Activated CD4-positive, alpha-beta T cell treated with anti-CD3 and anti-CD28 coated beads for 48 hours (primary cell): ENCODE results near the gene NNAT.
"Not testable (repeated sequence)": the region's sequence is repeated elsewhere in the genome, so short reads cannot be mapped to it uniquely, and the experiment has no call there.

Experiments
- DNase-seq: peaks from one replicate; pipeline ENCODE4 v3.0.0-alpha.2; 2020

NNAT gene, protein sequence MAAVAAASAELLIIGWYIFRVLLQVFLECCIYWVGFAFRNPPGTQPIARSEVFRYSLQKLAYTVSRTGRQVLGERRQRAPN

DNA sequence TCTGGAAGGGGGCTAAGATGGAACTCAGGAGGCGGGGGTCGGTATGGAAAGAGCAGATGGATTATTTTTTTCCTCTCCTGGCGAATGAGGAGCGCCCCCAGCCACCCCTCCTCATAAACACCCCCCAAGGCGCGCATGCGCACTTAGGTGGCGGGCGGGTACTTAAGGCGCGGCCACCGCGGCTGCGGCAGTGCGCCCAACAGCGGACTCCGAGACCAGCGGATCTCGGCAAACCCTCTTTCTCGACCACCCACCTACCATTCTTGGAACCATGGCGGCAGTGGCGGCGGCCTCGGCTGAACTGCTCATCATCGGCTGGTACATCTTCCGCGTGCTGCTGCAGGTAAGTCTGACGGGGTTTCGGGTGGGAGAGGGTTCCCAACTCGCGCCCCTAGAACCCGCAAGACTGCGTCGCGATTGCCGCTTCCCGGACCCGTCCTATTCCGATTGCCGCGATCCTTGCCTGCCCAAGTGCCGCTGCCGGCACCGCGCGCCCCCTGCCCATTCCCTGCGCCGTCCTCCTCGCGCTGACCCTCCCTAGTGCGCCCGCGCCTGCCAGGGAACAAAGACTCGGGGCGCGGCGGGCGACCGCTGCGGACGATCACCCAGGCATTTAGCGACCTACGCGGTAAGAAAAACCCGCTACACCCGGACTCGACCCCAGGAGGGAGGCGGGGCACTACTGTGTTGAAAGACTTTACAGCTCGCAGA, at the start of gene NNAT:
Gene NNAT, plus strand, starts transcription at position 190 of the 711 bp plus-strand sequence. Its CDS starts 82 bp downstream, at position 272.
- no peak for DNase-seq

DNA sequence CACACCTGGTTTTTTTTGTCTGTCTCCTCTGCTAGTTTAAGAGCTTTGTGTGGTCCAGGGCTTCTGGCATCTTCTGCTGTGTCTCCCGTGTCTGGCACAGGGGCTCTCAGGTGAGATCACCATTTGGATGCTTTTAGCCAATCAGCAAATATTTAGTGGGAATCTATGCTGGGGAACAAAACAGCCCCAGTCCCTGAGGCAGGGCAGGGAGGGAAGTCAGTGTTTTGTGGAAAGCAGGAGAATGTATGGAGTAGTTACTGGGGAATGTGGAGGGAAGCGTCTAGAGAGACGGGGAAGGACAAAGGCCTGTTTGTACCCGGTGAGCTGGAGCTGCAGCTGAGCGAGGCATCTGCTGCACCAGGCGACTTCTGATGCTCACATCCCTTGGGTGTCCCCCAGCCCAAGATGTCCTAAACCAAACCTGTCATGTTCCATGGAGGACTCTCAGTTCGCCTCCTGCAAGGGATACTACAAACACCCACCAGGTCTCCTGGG, 49.3 kb upstream of the NNAT start:
- DNase-seq = no peak

DNA sequence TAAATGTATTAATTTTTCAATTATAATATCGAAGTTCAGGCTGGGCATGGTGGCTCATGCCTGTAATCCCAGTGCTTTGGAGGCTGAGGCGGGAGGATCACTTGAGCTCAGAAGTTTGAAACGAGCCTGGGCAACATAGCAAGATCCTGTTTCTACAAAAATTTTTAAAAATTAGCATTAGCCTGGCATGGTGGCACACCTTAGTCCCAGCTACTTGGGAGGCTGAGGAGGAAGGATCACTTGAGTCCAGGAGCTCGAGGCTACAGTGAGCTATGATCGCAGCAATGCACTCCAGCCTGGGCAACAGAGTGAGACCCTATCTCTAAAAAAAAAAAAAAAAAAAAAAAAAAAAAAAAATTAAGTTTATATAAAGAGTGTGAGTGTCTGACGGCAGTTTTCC, 48.6 kb upstream of the NNAT start:
- not testable (repeated sequence) for DNase-seq

DNA sequence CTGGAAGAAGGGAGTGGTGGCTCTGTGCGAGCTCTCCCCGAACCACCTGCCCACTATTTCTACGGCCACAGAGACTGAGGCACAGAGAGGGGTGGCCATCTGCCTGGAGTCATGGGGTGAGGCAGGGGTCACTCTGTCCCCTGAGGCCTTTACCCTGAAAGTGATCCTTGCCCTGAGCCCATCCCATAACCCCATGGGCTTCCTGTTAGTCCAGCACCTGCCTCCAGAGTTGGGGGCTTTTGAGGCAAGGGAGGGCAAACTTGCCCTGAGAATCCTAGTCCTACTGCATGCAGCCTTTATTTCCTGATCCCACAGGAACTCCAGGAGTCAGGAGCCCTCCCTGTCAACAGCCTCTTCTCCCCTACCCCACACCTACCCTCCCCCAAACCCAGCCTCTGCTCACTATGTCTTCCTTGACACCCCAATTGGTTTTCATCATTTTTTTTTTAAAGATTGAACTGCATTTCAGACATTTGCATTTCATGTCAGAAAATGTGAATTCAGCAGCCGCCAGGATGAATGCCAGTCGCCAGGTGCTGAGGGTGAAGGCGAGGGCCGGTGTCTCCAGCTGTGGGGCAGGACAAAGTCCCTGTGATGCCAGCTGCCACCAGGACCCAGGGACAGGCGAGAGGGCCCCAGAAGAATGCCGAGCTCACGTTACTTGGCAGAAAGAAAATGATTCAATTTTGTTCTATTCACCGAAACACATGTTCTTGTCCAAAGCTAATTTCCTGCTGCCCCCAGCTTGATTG, 47.6 kb upstream of the NNAT start:
- no peak for DNase-seq

DNA sequence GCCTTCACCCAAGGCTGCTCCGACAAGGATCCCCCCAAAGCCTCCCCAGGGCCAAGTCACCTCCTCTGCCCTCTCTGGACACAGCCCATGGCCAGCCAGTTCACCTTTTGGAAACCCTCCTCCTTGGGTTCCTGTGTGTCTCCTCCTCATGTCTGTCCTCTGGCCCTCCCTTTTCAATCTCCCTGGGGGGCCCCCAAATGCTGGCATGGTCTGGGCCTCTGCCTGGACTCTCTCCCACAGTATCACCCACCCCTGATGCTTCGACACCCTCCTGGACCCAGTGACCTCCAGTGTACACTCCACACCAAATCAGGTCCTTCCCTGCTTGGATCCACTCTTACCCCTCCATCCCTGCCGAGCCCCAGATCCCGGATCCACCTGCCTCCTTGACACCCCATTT, 46.7 kb upstream of the NNAT start:
- no peak for DNase-seq

DNA sequence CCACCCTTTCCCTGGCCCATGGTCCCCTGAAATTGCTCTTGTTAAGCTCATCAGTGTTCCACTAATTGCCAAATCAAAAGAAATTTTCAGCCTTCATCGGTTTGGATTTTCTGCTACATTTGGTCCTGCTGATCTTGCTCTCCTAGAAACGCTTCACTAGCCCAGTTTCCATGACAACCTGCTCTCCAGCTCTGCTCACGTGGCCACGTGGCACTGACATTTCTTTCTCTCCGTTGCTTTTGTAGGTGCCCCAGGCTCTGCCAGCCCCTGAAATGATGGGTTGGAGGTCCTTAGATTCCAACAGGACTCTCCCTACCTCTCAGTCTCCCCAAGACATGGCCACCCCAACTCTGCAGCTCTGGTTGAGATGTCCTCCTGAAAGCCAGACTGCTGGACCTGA, 45.8 kb upstream of the NNAT start:
- DNase-seq = no peak

DNA sequence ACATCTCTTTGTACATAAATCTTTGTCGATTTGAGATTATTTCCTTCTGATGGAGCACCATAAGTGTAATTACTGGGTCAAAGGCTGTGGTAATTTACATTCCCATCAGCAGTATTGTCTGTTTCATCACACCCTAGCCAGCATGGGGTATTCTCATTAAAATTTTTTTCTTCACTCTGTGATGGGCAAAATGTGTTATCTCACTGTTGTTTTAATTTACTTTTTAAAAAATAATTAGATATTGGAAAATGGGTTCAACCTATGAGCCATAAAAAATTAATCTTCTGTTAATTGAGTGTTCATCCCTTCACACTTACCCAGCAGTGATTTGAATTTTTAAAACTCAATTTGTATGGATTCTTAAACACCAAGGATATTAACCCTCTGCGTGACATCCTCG, 44.0 kb upstream of the NNAT start:
- DNase-seq = no peak

DNA sequence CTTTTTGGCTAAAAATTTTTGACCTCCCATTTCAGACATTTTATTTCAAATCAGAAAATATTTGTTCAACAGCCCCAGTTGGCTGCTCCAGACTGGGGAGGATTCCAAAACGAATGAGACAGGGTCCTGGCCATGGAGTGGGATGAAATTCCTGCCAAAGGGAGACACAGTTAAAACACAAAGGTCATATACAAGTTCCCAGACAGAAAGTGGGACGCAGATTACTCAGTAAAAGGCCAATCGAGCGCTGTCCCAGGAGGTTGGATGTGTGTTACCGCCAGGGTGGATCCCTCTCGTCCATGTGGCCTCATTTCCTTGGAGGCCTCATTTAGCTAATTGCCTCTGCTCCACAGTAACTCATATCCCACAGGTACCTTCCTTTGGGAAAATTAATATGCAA, 41.8 kb upstream of the NNAT start:
- no peak for DNase-seq

DNA sequence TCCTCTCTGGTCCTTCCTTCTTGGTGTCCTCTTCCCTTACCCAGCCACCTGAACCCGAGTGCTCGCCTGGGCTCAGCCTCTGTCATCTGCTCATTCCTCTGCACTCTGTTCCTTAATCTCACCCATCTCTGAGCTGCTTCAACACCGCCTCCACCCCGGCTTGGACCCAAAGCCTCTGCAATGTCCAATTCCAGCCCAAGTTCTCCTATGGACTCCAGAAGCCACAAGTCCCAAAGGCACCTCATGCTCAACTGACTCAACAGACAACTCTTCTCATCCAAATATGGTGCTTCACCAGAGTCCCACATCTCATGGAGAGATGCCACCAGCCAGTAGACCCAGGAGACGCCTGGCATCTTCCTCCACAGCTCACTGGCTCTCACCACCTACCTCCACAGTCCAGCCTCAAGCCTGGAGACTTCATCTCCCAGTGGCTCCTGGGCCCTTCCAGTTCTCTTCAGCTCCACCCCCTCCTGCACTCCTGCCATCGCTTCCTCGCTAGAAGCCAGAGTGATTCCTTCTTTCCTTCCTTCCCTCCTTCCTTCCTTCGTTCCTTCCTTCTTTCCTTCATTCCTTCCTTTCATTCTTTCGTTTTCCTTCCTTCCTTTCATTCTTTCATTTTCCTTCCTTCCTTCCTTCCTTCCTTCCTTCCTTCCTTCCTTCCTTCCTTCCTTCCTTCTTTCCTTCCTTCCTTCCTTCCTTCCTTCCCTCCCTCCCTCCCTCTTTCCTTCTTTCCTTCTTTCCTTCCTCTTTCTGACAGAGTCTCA, 40.9 kb upstream of the NNAT start:
- no peak for DNase-seq

DNA sequence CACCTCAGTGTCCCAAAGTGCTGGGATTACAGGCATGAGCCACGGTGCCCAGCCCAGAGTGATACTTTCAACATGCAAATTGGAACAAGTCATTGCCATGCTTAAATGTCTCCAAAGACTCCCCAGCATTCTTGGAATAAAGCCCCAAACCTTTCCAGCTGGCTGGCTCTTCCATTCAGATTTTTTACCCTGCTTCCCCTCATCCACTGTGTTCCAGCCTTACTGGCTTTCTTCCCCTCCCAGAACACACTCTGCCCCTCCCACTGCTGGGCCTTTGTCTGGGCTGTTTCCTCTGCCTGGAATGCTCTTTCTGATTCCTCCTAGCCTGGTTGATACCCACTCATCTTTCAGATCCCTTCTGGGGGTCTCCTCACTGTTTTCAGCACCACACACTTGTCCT, 40.1 kb upstream of the NNAT start:
- no peak for DNase-seq

DNA sequence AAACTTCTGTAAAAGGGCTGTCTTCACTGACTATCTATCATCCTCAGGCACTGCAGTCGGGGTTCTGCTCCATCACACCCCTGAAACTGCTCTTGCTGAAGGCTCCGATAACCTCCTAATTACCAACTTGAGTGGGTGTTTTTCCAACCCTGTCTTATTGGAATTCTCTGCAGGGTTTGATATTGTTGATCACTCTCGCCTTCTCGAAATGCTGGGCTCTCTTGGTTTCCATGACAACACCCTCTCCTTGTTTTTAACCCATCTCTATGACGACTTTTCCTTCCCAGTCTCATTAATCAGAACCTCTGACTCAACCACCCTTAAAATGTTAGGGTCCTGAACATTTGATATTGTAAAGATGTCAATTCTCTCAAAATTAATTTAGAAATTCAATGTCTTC, 39.4 kb upstream of the NNAT start:
- DNase-seq = no peak

DNA sequence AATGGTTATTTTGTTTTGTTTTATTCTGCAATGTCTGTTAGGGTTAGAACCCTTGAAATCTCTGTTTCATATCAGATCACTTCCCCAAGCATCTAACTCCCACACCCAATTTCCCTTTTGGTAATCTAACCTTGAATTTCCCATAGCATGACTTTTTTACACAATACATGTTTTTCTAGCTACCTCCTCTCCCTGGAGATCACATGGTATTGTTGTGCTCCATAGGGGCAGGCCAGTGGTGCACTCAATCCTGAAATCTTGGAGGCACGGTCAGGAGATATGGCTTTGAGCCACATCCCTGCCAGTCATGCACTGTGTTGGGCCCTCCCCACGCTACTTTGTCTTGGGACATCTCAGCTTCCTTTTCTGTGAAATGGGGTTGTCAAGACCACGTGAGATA, 36.7 kb upstream of the NNAT start:
- DNase-seq = no peak

DNA sequence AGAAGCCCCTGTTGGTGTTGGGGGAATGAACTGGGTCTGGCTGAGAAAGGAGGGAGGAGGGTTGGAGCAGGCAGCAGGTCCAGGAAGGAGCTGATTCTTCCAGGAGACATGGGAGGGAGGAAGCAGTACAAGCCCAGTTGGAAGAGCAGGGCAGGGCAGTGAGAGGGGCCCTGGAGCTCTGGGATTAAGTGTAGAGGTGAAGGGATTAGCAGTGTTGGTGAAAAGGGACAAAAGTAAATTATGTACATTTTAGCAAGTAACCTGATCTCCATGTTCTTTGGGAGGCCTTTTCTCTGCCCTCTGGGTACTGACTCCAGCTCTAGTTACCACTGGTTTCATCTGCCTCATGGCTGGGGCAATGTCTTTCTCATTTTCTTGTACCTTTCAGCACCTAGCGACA, 34.8 kb upstream of the NNAT start:
- DNase-seq = not testable (repeated sequence)

DNA sequence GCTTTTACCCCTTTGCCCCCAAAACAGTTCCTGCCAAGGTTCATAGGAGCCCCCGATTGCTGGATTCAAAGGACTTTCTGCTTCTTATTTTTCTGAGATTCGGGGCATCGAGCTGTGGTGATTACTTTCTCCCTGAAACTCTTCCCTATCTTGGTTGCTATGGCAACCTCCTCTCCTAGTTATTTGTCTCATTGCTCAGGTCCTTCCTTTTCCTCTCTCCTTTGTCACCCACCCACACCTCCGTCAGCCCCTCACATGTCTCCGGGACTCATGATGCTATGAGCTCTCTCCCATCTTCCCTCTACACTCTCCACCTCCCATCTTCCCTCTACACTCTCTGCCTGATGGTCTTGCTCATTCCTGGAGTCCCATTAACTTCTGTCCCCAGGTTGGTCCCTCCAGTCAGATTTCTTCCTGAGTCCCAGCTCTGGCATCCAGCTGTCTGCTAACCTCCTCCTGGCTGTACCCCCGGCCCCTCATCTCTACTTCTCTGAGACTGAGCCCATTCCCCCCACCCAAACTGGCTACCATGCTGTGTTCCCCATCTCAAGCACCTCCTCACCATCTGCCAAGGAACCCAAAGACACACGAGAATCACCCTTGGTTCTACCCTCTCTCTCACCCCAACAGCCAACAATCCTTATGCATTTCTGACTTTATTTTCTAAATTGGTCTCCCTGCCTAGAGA, 30.2 kb upstream of the NNAT start:
- no peak for DNase-seq

DNA sequence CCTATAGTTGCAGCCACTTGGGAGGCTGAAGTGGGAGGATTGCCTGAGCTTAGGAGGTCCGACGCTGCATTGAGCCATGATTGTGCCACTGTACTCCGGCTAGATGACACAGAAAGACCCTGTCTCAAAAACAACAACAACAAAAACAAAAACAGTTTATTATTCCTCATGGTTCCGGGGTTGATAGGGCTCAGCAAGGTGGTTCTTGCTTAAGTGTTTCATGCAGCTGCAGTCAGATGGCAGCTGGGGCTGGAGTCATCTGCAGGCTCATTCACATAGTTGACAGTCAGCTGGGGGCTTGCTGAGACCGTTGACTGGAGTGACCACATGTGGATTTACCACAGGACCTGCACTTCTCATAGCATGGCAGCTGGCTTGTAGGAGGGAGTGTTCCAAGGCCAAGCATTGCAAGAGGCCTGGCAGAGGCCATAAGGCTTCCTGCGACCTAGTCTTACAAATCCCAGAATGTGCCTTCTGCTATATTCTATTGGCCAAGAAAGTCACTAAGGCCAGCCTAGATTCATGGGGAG, 28.9 kb upstream of the NNAT start:
- DNase-seq = no peak

DNA sequence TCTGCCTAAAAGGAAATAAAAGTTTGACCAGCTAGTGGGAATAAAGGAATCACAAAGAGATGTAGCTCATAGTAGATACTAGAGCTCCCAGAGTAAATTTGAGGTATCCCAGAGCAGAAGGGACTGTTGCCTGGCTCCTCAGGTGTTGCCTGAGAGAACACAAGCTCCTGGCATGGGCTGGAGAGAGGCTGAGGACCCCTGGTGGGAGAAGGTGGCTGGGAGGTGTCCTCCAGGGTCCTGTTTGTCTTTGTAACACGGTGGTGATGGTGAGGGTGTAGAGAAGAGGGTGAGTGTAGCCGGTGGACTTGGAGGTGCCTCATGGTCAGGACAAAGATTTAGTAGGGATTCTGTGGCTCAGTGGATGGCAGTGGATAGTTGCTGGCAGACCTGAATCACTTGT, 28.1 kb upstream of the NNAT start:
- no peak for DNase-seq

DNA sequence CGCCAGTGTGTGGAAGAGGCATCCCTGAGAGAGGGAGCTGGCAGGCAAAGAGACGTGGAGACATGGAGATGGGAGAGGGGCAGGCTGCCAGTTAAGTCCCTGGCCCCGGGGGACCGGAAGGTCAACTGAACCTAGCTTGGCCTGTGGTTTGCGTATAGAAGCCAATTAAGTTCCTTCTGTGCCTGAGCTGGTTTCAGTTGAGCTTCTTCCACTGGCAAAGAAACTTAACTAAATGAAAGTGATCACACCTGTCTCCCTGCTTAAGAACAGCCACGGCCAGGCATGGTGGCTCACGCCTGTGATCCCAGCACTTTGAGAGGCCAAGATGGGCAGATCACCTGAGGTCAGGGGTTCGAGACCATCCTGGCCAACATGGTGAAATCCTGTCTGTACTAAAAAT, 26.7 kb upstream of the NNAT start:
- DNase-seq = no peak

DNA sequence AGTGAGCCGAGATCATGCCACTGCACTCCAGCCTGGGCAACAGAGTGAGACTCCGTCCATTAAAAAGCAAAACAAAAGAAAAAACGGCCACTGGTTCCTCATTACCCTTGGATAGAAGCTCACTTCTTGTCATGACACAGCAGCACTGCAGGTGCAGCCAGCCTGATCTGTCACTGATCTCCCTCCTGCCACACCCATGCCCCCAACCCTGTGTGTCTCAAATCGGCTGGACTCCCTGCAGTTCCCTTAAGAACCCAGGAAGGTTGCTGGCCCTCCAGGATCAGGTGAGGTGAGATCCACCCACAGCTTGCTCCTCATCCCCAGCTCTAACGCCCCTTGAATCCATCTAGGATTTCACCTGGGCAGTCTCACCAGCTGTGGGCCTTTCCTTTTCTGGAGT, 26.3 kb upstream of the NNAT start:
- no peak for DNase-seq

DNA sequence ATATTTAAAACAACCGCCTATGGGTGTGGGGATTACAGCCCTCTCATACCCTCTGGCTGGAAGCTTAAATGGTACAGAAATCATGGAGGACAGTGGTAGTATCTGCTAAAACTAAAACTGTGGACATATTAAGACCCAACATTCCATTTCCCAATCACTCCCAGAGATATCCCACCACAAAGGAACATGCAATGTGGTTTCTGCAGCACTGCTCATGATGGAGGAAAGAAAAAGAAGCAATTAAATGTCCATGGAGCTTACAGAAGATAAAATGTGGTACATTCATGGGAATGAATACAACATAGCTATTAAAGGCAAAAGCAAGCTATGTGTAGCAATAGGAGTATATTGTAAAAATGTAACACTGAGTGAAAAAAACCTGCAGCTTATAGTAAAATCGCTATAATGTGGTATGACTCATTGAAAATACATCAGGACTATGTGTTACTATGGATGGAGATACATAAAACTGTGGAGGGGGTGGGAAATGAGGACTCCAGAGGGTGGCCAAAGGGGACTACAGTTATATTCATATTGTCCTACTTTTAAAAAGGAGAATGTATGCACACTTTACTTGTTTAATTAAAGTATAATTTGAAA, 22.9 kb upstream of the NNAT start:
- no peak for DNase-seq

DNA sequence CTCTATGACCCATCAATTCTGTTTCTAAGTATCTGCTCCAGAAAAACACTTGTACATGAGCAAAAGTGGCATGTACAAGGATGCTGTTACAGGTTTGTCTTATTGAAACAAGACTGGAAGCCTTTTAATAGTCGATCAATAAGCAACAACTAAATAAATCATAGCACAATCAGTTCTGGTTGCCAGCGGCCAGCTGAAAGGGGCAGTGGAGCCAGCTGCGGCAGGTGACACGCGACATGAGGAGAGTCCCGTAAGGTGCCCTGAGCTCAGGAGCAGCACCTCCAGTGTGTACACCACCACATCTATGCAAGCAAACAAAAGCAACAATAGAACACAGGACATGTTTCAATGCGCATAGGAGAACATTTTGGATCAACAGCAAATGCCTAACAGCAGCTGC, 20.7 kb upstream of the NNAT start:
- no peak for DNase-seq

DNA sequence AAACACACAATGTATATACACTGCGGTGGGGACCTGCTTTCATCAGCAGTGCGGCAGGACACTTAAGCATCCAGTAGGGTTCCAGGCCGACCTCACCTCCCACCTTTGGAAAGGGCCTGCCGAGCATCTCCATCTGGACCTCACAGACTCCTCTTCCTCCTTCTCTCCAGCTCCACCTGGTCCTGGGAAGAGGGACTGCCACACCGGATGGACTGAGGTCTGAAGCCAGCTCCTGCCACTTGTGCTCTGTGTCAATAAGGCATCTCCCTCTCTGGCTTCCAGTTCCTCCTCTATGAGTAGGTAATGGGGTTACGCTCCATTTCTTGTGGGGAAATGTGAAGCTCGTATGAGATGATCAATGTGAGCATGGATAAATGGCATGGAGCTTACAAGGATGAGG, 19.1 kb upstream of the NNAT start:
- no peak for DNase-seq

DNA sequence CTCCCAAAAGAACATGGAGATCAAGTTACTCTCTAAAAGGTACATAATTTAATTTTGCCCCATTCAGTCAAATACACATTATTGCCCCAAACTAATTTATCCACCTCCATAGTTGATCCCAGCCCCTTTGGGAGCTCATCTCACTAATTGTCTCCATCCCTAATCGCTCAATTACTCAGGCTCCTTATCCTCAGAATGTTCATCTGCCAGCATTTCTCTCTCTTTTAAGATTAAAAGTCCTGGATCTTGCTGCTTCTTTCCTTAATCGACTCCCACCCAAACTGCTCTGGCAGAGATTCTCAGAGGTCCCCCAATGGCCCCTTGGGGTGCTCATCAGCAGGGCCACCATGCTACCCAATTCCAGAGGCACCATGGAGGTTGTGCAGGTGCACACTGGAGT, 18.4 kb upstream of the NNAT start:
- no peak for DNase-seq
